Natural killer cell (primary cell): ENCODE measurements around the gene RHEBL1. TPM values are rescaled to one million over a fixed set of nuclear protein-coding genes. Genes with fewer than 3 reads are reported as not detected.

Source experiments
- ATAC-seq, 3 donors: fragments of 150-1000 bp in 2 of 3; fragments of 200-7000 bp in 1 of 3; cut with Tn5 transposase; 1 replicate in 1 of 3; 2 replicates in 2 of 3; pipeline ENCODE4 v1.10.0; 2021; ENCODE audit warnings: mild to moderate bottlenecking in 2 of 3, moderate library complexity in 2 of 3
- DNase-seq, 2 donors: peaks; one replicate each; pipeline versions ENCODE4 v3.0.0 to v3.0.0-alpha.2; 2013 to 2021; ENCODE audit warnings: mixed read lengths in 1 of 2
- H3K27ac ChIP-seq: one replicate; pipeline ENCODE4 v1.5.1; 2013; ENCODE audit warnings: mild to moderate bottlenecking, low read length
- H3K27me3 ChIP-seq: one replicate; pipeline ENCODE4 v1.6.1; 2013; ENCODE audit warnings: low read length; ENCODE audit not compliant: control insufficient read depth, insufficient read depth
- H3K36me3 ChIP-seq: one replicate; pipeline ENCODE4 v1.6.1; 2013; ENCODE audit warnings: low read length; ENCODE audit not compliant: control insufficient read depth, insufficient read depth
- H3K4me1 ChIP-seq: one replicate; pipeline ENCODE4 v1.6.1; 2013; ENCODE audit warnings: low read length; ENCODE audit not compliant: control insufficient read depth, insufficient read depth
- H3K4me3 ChIP-seq: one replicate; pipeline ENCODE4 v1.5.1; 2013; ENCODE audit warnings: low read length
- H3K9me3 ChIP-seq: one replicate; pipeline ENCODE4 v1.6.1; 2013; ENCODE audit warnings: low read length; ENCODE audit not compliant: control insufficient read depth, insufficient read depth
- H3K27ac Mint-ChIP-seq, 2 donors: one replicate each; pipeline ENCODE4 v1.8.0; 2022; ENCODE audit warnings: mild to moderate bottlenecking in 2 of 2, mixed read lengths in 2 of 2, moderate library complexity in 1 of 2
- H3K27me3 Mint-ChIP-seq, 2 donors: one replicate each; pipeline ENCODE4 v1.8.0; 2022; ENCODE audit warnings: low read depth in 2 of 2, mixed read lengths in 2 of 2
- H3K36me3 Mint-ChIP-seq: one replicate; pipeline ENCODE4 v1.8.0; 2022; ENCODE audit warnings: mixed read lengths
- H3K4me1 Mint-ChIP-seq, 2 donors: one replicate each; pipeline ENCODE4 v1.8.0; 2022; ENCODE audit warnings: mixed read lengths in 2 of 2
- H3K4me3 Mint-ChIP-seq: one replicate; pipeline ENCODE4 v1.8.0; 2022; ENCODE audit warnings: mild to moderate bottlenecking, moderate library complexity, mixed read lengths
- H3K9me3 Mint-ChIP-seq, 2 donors: one replicate each; pipeline ENCODE4 v1.8.0; 2022; ENCODE audit warnings: mixed read lengths in 2 of 2
- CTCF ChIP-seq: fragments of 200-600 bp; IDR thresholded peaks from one replicate; pipeline ENCODE4 v1.8.0; 2022; ENCODE audit warnings: antibody characterized with exemption
- WGBS: methylation state at CpG from one replicate; pipeline ENCODE4 v1.1.7; 2013; ENCODE audit warnings: missing lambda C conversion rate; ENCODE audit not compliant: insufficient coverage; 5-methylcytosine and 5-hydroxymethylcytosine counted together
- intact Hi-C: fragments of 100-400 bp; cut with micrococcal nuclease; formaldehyde crosslinking; loops from one replicate; pipeline ENCODE4 v1.14.2; 2022
- total RNA-seq, 4 donors: library from RNA; stranded (reverse); fragments of 120-200 nt in 1 of 4; gene quantifications; one replicate each; pipeline versions ENCODE4 v1.2.3 to v1.2.4, GENCODE V29; 2013 to 2022

Gene RHEBL1
- total RNA-seq, 3 donors from 2014 or later (not counting 1 experiment from before 2014, with no cell fraction given), result 6.3 to 11.6 (median 11.1) TPM

- Histone ChIP-seq H3K27ac (peak overlapping the region; percentile 92), H3K27me3 (no peaks in the 10 kb centered on the region), H3K9me3 (no peaks in the 10 kb centered on the region), H3K36me3 (peaks cover 23% of the 10 kb centered on the region), H3K4me1 (peaks cover 24% of the 10 kb centered on the region), H3K4me3 (peak overlapping the region; percentile 48)
- Mint-ChIP-seq H3K27me3 (no peaks in the 10 kb centered on the region), H3K36me3 (no peaks in the 10 kb centered on the region), H3K9me3 (no peaks in the 10 kb centered on the region), H3K4me1 (peaks cover 23 to 55% of the 10 kb centered on the region in 2 donors), H3K4me3 (peak overlapping the region; percentile 92), H3K27ac (peak overlapping the region; percentile 97 to 98)
- ATAC-seq, result peak; percentile 26 to 41 (median 29)
- TF ChIP-seq CTCF, result no peak
- intact Hi-C loops, result loop anchor here (2.0 kb wide), 3 partner anchors 22 to 112 kb away; partner anchors contain the start of genes TUBA1B and WNT1
- DNase-seq, result no peak
- WGBS, result no CpG with 5 or more reads among the region's 8 CpGs
Observed at GRCh38 chr12:49019120-49019430, 50.7 kb downstream of the RHEBL1 start.

GRCh38 chr12:49018261-49019119 is 51.3 kb downstream of the RHEBL1 start, which contains the start of gene PRKAG1:
PRKAG1 (minus strand) TSS chr12:49018776; CDS start chr12:49018740, 36 bp downstream.
- H3K4me1 Mint-ChIP-seq, result peaks cover 23 to 55% of the 10 kb centered on the region in 2 donors
- Histone ChIP-seq H3K9me3 (no peaks in the 10 kb centered on the region), H3K27ac (peak within 1 kb of the TSS; percentile 92), H3K27me3 (no peaks in the 10 kb centered on the region), H3K4me3 (peak within 1 kb of the TSS; percentile 71), H3K4me1 (peaks cover 24% of the 10 kb centered on the region), H3K36me3 (peaks cover 19% of the 10 kb centered on the region)
- H3K36me3 Mint-ChIP-seq, result no peaks in the 10 kb centered on the region
- H3K9me3 Mint-ChIP-seq, result no peaks in the 10 kb centered on the region
- WGBS, result under 1% methylated on average over 55 of the region's 59 CpGs
- H3K27me3 Mint-ChIP-seq, result no peaks in the 10 kb centered on the region
- intact Hi-C loops, result loop anchor here (1.0 to 2.0 kb wide), 4 partner anchors 22 to 112 kb away; partner anchors contain the start of genes TUBA1B and WNT1
- peak; percentile 56 for TF ChIP-seq CTCF
- H3K27ac Mint-ChIP-seq, result peak within 1 kb of the TSS; percentile 97 to 98
- DNase-seq, result peak; percentile 97 to 98
- peak within 1 kb of the TSS; percentile 92 for H3K4me3 Mint-ChIP-seq
- peak; percentile 81 to 94 (median 86) for ATAC-seq

GRCh38 chr12:49017891-49018260 is 51.9 kb downstream of the RHEBL1 start:
- peak; percentile 16 to 24 (median 18) for ATAC-seq
- peaks cover 23 to 55% of the 10 kb centered on the region in 2 donors for H3K4me1 Mint-ChIP-seq

More at GRCh38 chr12:49017891-49018260, 51.9 kb downstream of the RHEBL1 start:
- Histone ChIP-seq H3K4me1 (peaks cover 24% of the 10 kb centered on the region), H3K27me3 (no peaks in the 10 kb centered on the region), H3K4me3 (peak overlapping the region; percentile 71), H3K27ac (peak overlapping the region; percentile 92), H3K9me3 (no peaks in the 10 kb centered on the region), H3K36me3 (peaks cover 16% of the 10 kb centered on the region)
- peak in 1 of 2 donors; percentile 35 for DNase-seq
- Mint-ChIP-seq H3K9me3 (no peaks in the 10 kb centered on the region), H3K27ac (peak overlapping the region; percentile 97 to 98), H3K36me3 (no peaks in the 10 kb centered on the region), H3K27me3 (no peaks in the 10 kb centered on the region), H3K4me3 (peak overlapping the region; percentile 92)
- WGBS, result 1% methylated on average over 8 of the region's 8 CpGs
- intact Hi-C loops, result loop anchor here (1.0 to 2.0 kb wide), 4 partner anchors 21 to 113 kb away; partner anchors contain the start of genes TUBA1B and WNT1
- no peak for TF ChIP-seq CTCF
